Left lung (tissue), 10 donors: ENCODE data around the gene EML1. TPM values are rescaled to one million over a fixed set of nuclear protein-coding genes. Genes with fewer than 3 reads are reported as not detected.

ENCODE experiments used
- ATAC-seq: fragments of 200-7000 bp; cut with Tn5 transposase; one replicate; pipeline ENCODE4 v1.9.1; 2020; ENCODE audit warnings: moderate library complexity
- DNase-seq, 4 donors: peaks; one replicate each; pipeline ENCODE4 v3.0.0-alpha.2; 2013 to 2020
- H3K27ac ChIP-seq, 2 donors: fragments of 200-600 bp; sonication (generic) in 1 of 2; one replicate each; pipeline versions ENCODE4 v1.5.0 to v1.8.0; 2020 to 2021
- H3K27me3 ChIP-seq, 2 donors: fragments of 200-600 bp; sonication (generic) in 1 of 2; one replicate each; pipeline versions ENCODE4 v1.5.0 to v1.8.0; 2020 to 2021
- H3K36me3 ChIP-seq, 2 donors: fragments of 200-600 bp; sonication (generic) in 1 of 2; one replicate each; pipeline versions ENCODE4 v1.5.0 to v1.8.0; 2020 to 2021
- H3K4me1 ChIP-seq, 2 donors: fragments of 200-600 bp; one replicate each; pipeline ENCODE4 v1.8.0; 2021
- H3K4me3 ChIP-seq, 2 donors: fragments of 200-600 bp; sonication (generic) in 1 of 2; one replicate each; pipeline versions ENCODE4 v1.5.0 to v1.8.0; 2020 to 2021; ENCODE audit warnings: mild to moderate bottlenecking in 1 of 2
- H3K9me3 ChIP-seq, 2 donors: fragments of 200-600 bp; sonication (generic) in 1 of 2; one replicate each; pipeline versions ENCODE4 v1.5.0 to v1.8.0; 2020 to 2021
- intact Hi-C, 2 donors: fragments of 100-400 bp; cut with DNase I; formaldehyde crosslinking; loops; one replicate each; pipeline versions ENCODE4 v1.11.2 to v1.14.2; 2022
- polyA plus RNA-seq, 6 donors: library from polyadenylated mRNA; unstranded; fragments of 120-200 nt; gene quantifications; one replicate each; pipeline ENCODE4 v1.2.1, GENCODE V29; 2013; ENCODE audit not compliant: insufficient read length in 6 of 6
- total RNA-seq, 2 donors: library from RNA; stranded (reverse); fragmentation: NEBNext Ultra II Directional; extraction: Animal tissue kit (Norgen Biotek cat#: 25700); gene quantifications; one replicate each; pipeline ENCODE4 v1.2.1, GENCODE V29; 2021
- TF ChIP-seq, protein P1 (sequence below), 2 donors: fragments of 200-600 bp; sonication (generic) in 1 of 2; IDR thresholded peaks; one replicate each; pipeline versions ENCODE4 v1.5.0 to v1.8.0; 2021; ENCODE audit warnings: antibody characterized with exemption in 2 of 2
- donor health status: DM: no; HTN: yes; CAD: no.
- donor health status: DM: no; HTN: no; CAD: no.

The EML1 gene
- total and polyA plus RNA-seq, 8 donors, result 24.6 to 48.6 (median 42.2) TPM

DNA sequence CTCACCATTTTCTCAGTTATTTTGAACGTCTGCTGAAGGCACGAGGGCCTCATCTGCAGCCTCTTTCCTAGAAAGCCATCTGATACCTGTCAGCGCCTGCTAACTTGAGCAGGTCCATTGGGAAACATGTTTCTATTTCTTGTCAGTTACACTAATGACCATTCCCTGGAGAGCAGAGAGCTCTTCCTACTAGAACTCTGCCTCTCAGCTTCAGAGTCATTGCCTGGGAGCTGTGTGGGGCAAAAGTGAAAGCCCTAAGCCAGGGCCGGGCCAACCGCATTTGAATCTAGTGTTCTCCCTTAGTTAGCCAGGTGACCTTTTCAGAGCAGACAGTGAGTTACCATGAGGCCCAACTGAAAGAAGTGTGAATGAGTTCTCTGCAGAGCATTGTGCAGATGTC, 135.8 kb downstream of the EML1 start:
- TF ChIP-seq, protein P1, sequence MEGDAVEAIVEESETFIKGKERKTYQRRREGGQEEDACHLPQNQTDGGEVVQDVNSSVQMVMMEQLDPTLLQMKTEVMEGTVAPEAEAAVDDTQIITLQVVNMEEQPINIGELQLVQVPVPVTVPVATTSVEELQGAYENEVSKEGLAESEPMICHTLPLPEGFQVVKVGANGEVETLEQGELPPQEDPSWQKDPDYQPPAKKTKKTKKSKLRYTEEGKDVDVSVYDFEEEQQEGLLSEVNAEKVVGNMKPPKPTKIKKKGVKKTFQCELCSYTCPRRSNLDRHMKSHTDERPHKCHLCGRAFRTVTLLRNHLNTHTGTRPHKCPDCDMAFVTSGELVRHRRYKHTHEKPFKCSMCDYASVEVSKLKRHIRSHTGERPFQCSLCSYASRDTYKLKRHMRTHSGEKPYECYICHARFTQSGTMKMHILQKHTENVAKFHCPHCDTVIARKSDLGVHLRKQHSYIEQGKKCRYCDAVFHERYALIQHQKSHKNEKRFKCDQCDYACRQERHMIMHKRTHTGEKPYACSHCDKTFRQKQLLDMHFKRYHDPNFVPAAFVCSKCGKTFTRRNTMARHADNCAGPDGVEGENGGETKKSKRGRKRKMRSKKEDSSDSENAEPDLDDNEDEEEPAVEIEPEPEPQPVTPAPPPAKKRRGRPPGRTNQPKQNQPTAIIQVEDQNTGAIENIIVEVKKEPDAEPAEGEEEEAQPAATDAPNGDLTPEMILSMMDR (IDR thresholded peaks at IDR 0.05), result no peak
- intact Hi-C loops, result no loop called here
- no peak for DNase-seq
- Histone ChIP-seq H3K27ac (no peak overlapping the region), H3K36me3 (no peaks in the 10 kb centered on the region), H3K4me1 (no peaks in the 10 kb centered on the region), H3K4me3 (no peak overlapping the region), H3K27me3 (no peaks in the 10 kb centered on the region), H3K9me3 (no peaks in the 10 kb centered on the region)
- no peak for ATAC-seq

GRCh38 chr14:99929601-99930000, 136.4 kb downstream of the EML1 start:
- ATAC-seq (no peak), DNase-seq (no peak)
- TF ChIP-seq, protein P1 (IDR thresholded peaks at IDR 0.05), result no peak
- Histone ChIP-seq H3K27me3 (no peaks in the 10 kb centered on the region), H3K27ac (no peak overlapping the region), H3K4me3 (no peak overlapping the region), H3K36me3 (no peaks in the 10 kb centered on the region), H3K4me1 (no peaks in the 10 kb centered on the region), H3K9me3 (no peaks in the 10 kb centered on the region)
- intact Hi-C loops, result no loop called here

DNA sequence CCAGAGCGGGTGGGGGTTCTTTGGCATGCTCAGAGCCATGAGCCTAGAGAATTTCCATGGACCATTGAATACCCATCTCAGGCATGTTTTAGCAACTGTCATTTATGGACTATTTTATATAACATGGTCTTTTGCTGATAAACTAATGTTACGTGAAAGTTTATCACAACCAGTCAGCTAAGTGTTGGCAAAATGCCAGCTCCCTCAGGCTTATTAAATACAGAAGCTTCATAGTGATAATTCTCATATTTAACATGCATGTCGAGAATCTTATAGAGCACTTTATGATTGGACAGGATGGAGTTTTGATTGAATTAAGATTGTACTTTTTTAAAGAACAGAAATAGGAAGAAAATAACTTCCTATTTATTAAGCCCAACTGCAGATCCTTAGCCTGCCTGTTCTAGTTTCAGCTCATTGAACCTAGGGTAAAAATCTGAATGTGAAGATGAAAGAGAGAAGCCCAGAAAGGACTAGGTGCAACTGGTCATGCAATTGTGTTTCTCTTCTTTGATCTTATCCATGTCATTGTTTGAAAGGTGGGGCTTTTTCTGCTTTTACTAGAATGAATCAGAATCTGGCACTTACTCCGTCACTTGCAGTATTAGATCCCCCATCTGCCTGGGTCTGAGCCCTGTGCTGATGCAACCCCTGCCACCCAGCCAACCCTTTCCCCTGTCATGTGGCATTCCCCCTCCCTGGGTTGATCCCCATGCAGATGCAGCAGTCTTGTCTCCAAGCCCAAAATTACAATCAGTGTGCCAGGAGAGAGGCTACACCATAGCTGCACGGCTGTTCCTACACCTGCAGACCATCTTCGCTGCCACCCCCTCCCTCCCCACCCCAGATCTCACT, 137.4 kb downstream of the EML1 start:
- Histone ChIP-seq H3K9me3 (no peaks in the 10 kb centered on the region), H3K36me3 (no peaks in the 10 kb centered on the region), H3K27me3 (no peaks in the 10 kb centered on the region), H3K27ac (no peak overlapping the region), H3K4me3 (no peak overlapping the region), H3K4me1 (no peaks in the 10 kb centered on the region)
- ATAC-seq (no peak), DNase-seq (no peak)
- intact Hi-C loops, result no loop called here
- TF ChIP-seq, protein P1 (IDR thresholded peaks at IDR 0.05), result no peak

DNA sequence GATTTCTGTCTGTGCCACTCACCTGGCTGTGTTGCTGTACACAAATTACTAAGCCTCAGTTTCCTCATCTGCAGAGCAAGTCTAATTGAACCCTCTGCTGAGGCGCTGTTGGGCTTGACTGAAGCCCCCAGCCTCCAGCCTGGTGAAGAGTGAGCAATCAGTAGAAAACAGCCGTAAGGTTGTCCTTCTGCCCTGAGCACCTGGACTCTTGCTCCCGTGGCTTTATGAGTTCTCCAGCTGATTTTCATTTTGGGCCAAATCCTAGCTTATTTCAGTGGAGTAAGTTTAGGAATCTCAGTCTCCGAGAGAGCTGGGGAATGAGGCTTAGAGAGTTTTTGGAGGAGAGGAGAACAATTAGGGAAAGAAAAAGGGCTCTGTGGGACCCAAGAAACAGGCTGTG, 138.1 kb downstream of the EML1 start:
- Histone ChIP-seq H3K9me3 (no peaks in the 10 kb centered on the region), H3K4me3 (no peak overlapping the region), H3K36me3 (peaks cover 0 to 1% of the 10 kb centered on the region in 2 donors), H3K4me1 (no peaks in the 10 kb centered on the region), H3K27me3 (no peaks in the 10 kb centered on the region), H3K27ac (no peak overlapping the region)
- intact Hi-C loops, result no loop called here
- no peak for ATAC-seq
- no peak for DNase-seq
- TF ChIP-seq, protein P1 (IDR thresholded peaks at IDR 0.05), result no peak

- ATAC-seq (no peak), DNase-seq (no peak)
- Histone ChIP-seq H3K27me3 (no peaks in the 10 kb centered on the region), H3K4me1 (no peaks in the 10 kb centered on the region), H3K27ac (no peak overlapping the region), H3K9me3 (no peaks in the 10 kb centered on the region), H3K4me3 (no peak overlapping the region), H3K36me3 (peaks cover 0 to 39% of the 10 kb centered on the region in 2 donors)
- intact Hi-C loops, result no loop called here
- TF ChIP-seq, protein P1 (IDR thresholded peaks at IDR 0.05), result no peak
Measured at GRCh38 chr14:99936056-99936455, 142.8 kb downstream of the EML1 start.
